GM21717 (cell line): ENCODE data around the gene SEC14L3.

Experiments
- ATAC-seq: cut with Tn5 transposase; IDR thresholded peaks from one replicate; pipeline ENCODE4 v1.9.1; 2021; ENCODE audit warnings: mild to moderate bottlenecking, moderate library complexity; ENCODE audit not compliant: unreplicated experiment

Gene SEC14L3

DNA sequence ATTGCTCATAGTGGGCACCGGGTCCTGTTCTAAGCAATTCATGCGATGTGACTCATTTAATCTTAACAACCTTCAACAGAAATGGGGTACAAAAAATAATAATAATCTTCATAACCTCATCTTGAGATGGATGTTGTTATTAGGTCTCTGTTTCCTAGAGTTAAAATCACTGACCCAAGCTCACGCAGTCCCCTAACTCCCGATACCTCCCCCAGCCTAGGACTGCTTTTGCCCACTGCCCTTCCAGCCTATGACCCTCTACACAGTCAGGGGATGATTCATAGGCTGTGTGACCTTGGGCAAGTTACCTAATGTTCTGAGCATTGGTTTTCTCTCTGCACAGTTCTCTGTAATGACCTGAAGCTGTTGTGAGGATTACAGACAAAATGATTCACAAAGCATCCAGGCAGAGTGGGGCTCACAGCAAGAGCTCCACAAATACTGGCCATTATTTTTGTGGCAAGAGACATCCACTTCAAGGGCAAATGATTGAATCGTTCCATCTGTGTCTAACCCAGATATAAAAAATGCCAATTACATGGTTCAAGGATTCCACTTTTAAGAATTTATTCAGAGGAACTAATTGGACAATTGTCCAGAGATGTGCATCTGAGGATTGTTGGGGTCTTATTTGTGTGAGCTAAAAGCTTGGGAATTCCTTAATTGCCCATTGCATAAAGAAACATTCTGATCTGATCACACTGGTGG, 26.2 kb downstream of the SEC14L3 start:
- no peak for ATAC-seq

DNA sequence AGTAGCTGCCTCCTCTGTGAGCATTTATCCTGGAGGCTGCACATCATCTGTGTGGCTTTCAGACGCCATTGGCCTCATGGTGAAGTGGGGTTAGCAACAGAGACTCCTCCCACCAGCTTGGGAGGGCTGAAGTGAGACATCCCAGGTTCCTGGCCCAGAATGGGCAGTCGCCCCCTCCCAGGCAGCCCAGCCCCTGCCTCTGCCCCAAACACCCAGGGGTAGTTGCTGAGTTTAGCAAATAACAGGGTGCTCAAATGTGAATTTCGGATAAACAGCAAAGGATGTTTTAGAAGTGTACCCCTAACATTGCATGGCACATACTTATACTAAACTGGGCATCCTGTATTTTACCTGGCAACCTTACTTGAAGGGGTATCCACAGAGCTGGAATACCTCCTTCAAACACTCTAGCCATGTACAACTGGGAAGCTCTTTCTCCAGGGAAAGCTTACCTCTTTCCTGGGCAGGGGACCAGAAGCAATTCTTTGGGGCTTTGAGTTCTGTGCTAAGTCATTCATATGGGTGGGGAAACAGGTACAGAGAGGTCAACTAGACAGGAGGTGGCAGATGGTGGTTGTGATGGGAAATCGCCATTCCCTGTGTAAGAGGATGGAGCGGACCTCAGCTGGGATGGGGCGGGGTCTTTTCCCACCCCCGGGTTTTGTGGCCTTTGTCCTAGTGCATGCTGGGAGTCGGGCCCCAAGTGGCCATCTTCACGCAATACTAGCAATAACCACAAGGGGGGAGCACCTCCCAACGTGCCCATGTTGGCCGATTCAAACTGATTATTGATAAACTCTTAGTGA, 27.0 kb downstream of the SEC14L3 start:
- no peak for ATAC-seq

DNA sequence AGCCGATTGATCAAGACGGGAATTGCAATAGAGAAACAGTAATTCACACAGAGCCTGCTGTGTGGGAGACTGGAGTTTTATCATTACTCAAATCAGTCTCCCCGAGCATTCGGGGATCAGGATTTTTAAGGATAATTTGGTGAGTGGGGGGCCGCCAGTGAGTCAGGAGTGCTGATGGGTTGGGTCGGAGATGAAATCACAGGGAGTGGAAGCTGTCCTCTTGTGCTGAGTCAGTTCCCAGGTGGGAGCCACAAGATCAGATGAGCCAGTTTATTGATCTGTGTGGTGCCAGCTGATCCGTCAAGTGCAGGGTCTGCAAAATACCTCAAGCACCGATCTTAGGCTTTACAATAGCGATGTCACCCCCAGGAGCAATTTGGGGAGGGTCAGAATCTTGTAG, 30.7 kb downstream of the SEC14L3 start:
- ATAC-seq = no peak

DNA sequence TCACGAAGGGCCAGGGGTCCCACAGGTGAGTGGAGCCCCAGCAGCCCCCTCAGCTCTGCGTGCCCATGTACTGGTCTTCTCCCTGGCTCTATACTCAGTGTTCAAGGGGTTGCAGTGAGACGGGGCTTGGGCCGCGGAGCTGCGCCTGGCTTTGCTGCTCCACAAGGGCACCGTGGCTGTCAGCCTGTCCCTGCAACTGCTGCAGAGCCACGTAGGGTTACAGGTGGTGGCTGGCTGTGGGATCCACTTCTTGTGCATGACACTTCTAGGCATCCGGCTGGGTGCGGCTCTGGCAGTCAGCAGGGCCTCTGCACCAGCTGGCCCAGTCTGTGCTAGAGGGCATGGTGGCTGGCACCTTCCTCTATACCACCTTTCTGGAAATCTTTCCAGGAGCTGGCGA, 32.0 kb downstream of the SEC14L3 start:
- no peak for ATAC-seq

DNA sequence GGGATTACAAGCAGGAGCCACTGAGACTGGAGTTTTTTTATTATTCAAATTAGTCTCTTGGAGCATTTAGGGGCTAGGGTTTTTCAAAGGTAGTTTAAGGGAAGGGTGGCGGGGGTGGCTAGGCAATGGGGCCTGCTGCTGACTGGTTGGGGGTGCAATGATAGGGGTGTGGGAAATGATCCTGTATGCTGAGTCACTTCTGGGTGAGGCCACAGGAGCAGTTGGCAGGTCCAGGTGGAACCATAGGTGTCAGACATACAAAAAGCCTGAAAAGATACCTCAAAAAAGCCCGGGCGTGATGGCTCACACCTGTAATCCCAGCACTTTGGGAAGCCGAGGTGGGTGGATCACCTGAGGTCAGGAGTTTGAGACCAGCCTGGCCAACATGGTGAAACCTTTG, 32.6 kb downstream of the SEC14L3 start:
- no peak for ATAC-seq

DNA sequence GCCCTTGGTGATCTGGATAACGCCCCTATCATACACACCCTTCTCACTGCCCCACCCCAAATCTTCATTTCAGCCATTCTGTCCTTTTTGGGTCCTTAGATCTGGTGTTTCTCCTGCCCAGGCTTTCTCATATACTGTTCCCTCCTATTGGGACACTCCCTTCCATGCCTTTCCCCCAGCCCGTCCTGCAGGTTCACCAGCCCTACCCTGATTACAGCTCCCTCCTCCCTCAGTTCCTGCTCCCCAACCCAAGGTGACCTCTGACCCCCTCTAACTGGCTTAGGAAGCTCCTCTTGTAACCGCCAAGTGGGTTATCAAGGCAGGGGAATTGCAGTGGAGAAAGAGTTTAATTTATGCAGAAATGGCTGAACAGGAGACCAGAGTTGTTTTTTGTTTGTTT, 33.3 kb downstream of the SEC14L3 start:
- no peak for ATAC-seq

DNA sequence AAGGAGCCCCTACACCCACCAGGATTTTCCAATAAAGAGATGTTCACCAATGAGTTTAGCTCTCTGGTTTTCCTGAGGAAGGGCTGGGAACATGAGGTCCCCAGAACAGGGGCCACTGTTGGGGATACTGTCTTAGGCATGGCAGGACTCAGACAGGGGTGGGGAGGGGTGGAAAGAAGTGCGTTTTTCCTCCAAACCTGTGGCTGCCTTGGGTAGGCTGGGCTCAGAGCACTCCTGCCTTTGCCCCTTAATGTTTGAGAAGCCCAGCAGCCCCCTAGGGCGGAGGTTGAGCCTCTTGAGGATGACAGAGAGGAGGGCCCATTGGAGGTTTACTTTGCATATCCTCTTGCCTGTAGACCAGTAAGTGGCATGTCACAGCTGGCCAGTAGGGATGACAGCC, 35.6 kb downstream of the SEC14L3 start:
- ATAC-seq = no peak

DNA sequence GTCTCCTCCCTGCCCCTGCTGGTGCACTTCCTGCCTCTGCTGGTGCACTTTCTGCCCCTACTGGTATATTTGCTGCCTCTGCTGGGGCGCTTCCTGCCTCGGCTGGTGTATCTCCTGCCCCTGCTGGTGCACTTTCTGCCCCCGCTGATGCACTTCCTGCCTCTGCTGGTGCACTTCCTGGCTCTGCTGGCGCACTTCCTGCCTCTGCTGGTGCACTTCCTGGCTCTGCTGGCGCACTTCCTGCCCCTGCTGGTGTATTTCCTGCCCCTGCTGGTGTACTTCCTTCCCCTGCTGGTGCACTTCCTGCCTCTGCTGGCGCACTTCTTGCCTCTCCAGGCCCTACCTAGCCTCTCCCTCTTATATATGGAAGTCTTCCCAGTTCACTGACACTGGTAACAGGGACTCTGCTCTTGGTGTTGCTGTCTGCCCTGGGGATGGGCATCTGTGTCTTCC, 36.1 kb downstream of the SEC14L3 start:
- ATAC-seq = no peak

DNA sequence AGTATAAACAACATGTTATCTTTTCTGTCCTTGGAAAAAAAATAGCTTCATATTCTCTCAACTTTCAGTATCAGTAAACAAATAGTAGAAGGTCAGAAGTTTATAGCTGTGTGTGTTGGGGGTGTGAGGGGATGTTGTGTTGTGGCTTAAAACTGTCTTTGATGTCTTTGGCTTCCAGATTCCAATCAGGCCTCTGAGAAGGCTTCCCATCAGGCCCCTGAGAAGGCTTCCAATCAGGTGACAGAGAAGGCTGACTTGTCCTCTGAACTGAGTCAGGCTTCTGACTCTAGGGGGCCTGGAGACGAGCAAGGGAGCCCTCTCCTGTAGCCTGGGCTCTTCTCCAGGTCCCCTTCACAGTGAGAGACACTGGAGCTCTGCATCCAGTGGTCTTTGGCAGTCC, 37.0 kb downstream of the SEC14L3 start:
- ATAC-seq = no peak

DNA sequence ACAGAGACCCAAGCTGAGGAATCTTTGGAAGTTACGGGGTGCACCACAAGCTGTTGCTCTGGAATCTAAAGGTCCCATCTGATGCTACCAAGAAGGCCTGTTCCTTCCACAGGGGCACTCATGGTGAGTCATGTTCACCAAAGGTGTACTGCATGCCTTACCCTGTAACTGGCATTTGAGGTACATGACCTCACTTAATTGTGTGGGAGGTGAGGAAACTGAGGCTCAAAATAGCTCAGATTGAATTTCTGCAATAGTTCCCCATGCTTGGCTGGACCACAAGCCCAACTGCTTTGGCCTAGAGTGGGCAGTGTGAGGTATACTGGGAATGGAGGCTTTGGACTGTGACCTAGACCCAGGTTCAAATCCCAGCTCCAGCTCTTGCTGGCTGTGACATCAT, 38.0 kb downstream of the SEC14L3 start:
- no peak for ATAC-seq

DNA sequence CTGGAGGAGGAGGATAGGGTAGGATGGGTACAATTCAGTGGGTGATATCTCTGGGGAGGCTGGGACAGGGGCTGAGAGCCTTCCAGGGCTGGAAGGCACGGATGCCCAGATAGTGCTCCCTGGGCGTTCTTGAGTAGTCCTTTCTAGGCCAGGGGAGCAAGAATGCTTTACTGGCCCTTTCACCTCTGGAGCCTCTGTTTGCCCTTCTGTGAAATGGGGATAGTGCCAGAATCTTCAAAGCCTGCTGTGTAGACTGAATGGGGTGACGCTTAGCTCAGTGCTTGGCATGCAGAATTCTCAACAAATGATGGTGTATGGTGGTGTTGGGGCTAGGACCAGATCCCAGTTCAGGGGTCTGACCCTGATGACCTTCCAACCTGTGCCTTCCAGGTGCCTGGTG, 38.6 kb downstream of the SEC14L3 start:
- ATAC-seq = no peak

DNA sequence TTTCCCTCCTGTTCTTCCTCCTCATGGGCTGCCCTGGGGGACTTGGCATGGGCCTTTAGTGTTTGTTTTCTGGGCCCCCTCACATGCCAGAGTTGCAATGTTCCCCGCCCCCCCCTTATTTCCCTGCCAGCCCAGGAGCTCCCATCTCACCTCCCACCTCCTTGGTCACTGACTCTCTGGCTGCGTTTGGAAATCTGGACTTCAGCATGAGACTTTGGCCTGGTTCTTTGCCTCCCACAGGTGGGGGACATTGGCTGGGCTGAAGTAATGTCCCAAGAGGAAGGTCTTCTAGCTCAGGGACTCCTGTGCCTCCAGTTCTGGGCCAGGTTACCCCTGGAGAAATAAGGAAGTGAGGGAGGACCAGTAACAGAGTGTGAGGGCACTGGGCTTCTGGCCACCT, 39.3 kb downstream of the SEC14L3 start:
- no peak for ATAC-seq

DNA sequence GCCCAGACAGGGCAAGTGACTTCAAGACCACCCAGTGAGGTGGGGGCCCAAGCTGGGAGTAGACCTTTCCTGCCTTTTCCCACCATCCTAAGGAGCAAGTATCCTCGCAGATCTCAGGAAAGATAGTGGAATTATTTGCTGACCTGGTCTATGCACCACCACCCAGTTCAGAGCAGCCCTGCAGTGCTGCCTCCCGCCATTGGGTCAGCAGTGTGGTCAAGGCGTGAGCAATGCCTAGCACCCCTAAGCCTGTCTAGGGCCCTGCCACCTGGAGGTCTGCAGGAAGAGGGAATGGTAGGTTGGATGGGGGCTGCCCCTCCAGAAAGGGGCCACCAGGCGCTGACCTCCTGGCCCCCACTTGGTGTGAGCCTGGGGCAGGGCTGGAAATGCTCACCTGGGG, 39.7 kb downstream of the SEC14L3 start:
- ATAC-seq = no peak

DNA sequence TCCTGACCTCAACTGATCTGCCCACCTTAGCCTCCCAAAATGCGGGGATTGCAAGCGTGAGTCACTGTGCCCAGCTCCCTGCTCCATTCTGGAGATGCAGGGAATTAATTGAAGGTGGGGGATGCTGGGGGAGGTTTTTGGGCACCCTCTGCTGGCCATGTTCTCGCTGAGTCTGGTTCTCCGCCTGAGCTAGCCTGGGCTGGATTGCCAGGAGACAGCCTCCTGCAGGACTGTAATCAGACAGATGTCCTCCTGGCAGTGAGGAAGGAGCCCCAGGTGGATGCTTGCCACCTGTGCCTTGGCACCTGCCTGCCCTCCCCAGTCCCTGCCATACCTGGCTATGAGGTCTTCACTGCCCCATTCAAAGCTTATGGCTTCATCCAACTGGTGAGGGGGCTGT, 40.9 kb downstream of the SEC14L3 start:
- ATAC-seq = no peak

DNA sequence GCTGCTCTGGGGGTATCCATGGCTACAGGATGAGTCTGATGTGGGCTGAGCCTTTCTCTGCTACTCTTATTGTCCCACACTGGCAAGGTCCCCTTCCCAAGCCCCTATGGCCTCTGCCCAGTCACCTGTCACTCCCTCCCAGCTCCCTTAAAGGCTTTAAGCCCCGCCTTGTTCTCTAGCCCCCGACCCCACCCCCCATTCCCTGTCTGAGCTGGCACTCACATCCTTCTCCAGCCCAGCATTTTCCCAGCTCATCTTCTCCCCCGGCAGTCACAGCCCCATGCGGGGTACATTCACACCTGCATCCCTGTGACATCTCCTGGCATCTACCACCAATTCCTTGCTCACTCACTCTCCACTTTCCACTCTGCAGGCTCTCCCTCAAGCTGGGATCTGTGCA, 41.9 kb downstream of the SEC14L3 start:
- no peak for ATAC-seq

DNA sequence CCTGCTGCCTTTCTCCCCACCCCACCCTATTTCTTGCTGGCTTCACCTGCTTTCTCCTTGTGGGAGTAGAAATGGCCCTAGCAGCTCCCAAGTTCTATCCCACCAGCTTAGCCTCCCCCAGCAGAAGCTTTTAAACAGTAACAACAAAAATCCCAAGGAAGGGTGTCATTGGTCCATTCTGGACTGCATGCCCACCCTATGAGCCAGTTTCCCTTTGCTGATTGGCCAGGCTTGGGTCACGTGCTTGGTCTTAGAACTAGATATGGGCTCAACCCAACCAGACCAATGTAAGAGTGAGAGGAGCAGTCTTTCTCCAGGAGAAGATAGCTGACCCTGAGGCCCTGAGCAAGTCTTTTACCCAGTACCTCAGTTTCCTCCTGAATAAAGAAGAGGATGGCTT, 43.9 kb downstream of the SEC14L3 start:
- ATAC-seq = no peak

DNA sequence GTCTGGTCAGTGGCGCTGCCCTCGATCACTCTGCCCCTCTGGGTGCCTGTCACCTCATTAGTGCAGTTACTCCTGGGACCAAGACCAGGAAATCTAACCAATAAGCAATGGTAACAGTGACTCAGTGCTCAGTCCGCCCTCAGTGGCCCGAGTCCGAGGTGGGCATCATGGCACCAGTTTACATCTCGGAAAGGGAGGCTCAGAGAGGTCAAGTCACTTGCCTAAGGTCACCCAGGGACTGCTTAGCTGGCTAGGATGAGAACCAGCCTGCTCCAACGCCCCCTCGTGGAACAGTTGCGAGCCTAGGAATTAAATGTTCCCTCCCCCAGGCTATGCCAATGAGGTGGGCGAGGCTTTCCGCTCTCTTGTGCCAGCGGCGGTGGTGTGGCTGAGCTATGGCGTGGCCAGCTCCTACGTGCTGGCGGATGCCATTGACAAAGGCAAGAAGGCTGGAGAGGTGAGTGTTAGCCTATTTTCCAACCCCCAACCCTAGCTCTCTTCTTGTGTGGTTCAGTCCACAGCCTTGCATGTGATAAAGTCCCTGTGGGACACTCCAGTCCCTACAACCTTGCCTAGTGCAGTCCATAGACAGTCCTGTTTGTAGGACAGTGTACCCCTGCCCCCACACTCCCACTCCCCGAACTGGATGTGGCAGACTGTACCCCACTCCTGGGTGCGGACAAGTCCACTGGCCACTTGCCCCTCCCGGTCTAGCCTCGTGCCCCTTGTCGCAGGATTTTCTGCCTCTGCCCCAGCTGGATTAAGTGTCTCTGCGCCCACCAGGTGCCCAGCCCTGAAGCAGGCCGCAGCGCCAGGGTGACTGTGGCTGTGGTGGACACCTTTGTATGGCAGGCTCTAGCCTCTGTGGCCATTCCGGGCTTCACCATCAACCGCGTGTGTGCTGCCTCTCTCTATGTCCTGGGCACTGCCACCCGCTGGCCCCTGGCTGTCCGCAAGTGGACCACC, 45.1 kb downstream of the SEC14L3 start:
- no peak for ATAC-seq

DNA sequence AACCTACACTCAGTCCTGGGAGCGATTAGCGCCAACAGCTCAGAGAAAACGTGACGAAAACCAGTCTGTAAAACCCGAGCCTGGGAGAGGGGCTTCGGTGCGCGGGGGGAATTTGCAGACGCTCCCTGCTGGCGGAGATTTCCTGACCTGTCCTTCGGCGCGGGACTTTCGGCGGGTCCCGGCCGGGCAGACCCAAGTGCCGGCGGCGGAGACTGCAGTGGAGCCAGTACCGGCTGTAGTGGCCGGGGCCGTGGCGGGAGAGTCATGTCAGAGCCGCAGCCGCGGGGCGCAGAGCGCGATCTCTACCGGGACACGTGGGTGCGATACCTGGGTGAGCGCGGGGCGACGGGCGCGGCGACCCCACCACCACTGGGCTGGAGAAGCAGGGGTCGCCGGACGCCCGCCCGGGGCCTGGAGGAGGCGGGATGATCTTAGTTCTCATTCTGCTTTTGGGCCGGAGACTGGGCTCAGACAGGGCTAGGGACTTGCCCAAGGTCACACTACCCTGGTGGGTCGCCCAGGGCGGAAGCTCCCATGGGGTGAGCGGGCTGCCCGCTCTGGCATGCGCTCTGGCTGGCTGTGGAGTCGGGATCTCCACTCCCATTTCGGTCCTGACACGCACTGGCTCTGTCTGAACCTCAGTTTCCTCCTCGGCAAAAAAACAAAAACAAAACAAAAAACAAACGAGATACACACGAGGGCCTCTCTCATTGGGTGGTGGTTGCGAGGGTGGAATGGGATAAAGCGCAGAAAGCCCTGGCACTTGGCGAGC, 46.0 kb downstream of the SEC14L3 start, which contains the start of gene MTFP1:
Gene MTFP1 (plus strand): TSS at position 153 of the 772 bp plus-strand sequence. CDS start 112 bp downstream, at position 265.
- ATAC-seq = no peak

DNA sequence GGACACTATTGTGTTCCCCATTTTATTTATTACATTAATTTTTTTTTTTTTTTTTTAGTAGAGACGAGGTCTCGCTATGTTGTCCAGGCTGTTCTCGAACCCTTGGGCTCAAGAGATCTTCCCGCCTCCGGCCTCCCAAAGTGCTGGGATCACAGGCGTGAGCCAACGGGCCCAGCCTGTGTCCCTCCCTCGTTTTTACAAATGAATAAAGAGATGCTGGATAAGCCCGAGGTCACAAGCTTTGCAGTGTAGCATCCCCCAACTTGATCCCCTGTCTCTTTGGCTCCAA, 46.5 kb downstream of the SEC14L3 start:
- ATAC-seq = no peak

DNA sequence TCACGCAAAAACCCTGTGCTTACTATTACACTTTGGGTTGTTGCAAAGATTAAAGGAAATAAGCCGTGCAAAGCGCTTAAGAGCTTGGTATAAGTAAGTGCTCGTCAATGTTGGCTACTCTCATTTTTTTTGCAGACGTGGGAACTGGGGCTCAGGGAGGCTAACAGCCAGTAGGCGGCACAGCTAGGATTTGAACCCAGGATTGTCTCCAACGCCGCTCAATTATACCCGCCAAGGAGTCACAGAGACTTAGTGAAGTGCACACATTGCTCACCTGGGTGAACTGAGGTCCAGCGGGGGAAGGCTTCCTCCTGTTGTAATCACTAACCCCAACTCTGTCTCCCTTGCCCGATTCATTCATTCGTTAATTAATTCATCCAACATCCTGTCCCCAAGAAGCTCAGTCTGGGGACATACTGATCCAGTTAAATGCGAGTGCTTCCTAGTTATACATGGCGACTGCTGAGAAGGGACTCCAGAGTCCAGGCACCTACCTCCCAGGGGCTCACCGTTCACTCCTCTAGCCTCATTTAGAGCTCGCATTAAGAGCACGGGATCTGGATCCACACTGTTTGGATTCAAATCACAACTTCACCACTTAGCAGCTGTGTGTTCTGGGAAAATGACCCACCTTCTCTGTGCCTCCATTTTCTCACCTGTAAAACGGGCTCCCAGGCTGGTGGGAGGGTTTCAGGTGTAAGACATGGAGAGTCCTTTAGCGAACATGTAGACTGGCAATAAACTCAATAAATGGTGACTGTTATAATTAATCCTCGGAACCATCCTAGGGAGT, 47.1 kb downstream of the SEC14L3 start:
- no peak for ATAC-seq
